GM18868 (cell line): ENCODE results near the gene THSD4.

Experiments
- ATAC-seq: cut with Tn5 transposase; IDR thresholded peaks from one replicate; pipeline ENCODE4 v1.9.1; 2021; ENCODE audit warnings: mild to moderate bottlenecking, moderate library complexity; ENCODE audit not compliant: unreplicated experiment

THSD4 gene

GRCh38 chr15:71444032-71444810, 328.9 kb downstream of the THSD4 start:
- no peak for ATAC-seq

GRCh38 chr15:71444866-71445590, 329.8 kb downstream of the THSD4 start:
- ATAC-seq: no peak

- ATAC-seq: no peak
Observed at GRCh38 chr15:71447328-71448250, 332.3 kb downstream of the THSD4 start.

- no peak for ATAC-seq
Observed at GRCh38 chr15:71448688-71449114, 333.4 kb downstream of the THSD4 start.

GRCh38 chr15:71449363-71449762, 334.1 kb downstream of the THSD4 start:
- no peak for ATAC-seq

GRCh38 chr15:71449956-71450355, 334.7 kb downstream of the THSD4 start:
- no peak for ATAC-seq

GRCh38 chr15:71451130-71451529, 335.9 kb downstream of the THSD4 start:
- no peak for ATAC-seq

- ATAC-seq: no peak
Observed at GRCh38 chr15:71452893-71453292, 337.6 kb downstream of the THSD4 start.

- no peak for ATAC-seq
Observed at GRCh38 chr15:71454462-71454996, 339.3 kb downstream of the THSD4 start.

GRCh38 chr15:71455107-71455506, 339.8 kb downstream of the THSD4 start:
- no peak for ATAC-seq

GRCh38 chr15:71455878-71456277, 340.6 kb downstream of the THSD4 start:
- no peak for ATAC-seq

GRCh38 chr15:71456362-71456761, 341.1 kb downstream of the THSD4 start:
- ATAC-seq: no peak

- ATAC-seq: no peak
Observed at GRCh38 chr15:71456811-71457210, 341.5 kb downstream of the THSD4 start.

GRCh38 chr15:71458089-71458660, 342.9 kb downstream of the THSD4 start:
- ATAC-seq: no peak

GRCh38 chr15:71461748-71462147, 346.5 kb downstream of the THSD4 start:
- no peak for ATAC-seq

GRCh38 chr15:71462638-71463037, 347.4 kb downstream of the THSD4 start:
- ATAC-seq: no peak

GRCh38 chr15:71463156-71463665, 347.9 kb downstream of the THSD4 start:
- ATAC-seq: no peak

GRCh38 chr15:71465131-71465955, 350.1 kb downstream of the THSD4 start:
- no peak for ATAC-seq

- ATAC-seq: no peak
Observed at GRCh38 chr15:71468715-71469114, 353.4 kb downstream of the THSD4 start.
